Measurements from ENCODE around the gene SERPINE1.
"Not testable (repeated sequence)": the region's sequence is repeated elsewhere in the genome, so short reads cannot be mapped to it uniquely, and the experiment has no call there.

The SERPINE1 gene

DNA sequence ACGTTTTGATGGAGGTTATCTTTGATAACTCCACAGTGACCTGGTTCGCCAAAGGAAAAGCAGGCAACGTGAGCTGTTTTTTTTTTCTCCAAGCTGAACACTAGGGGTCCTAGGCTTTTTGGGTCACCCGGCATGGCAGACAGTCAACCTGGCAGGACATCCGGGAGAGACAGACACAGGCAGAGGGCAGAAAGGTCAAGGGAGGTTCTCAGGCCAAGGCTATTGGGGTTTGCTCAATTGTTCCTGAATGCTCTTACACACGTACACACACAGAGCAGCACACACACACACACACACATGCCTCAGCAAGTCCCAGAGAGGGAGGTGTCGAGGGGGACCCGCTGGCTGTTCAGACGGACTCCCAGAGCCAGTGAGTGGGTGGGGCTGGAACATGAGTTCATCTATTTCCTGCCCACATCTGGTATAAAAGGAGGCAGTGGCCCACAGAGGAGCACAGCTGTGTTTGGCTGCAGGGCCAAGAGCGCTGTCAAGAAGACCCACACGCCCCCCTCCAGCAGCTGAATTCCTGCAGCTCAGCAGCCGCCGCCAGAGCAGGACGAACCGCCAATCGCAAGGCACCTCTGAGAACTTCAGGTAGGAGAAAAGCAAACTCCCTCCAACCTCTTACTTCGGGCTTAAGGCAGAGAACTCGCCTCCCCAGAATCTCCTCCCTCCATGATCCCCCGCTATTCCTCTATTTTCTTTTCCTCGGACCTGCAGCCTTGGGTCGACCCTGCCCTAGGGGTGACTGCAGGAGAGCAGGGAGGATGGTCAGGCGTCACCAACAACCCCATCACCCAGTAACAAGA lies at the start of gene SERPINE1:
SERPINE1 (plus strand) TSS at position 454 of the 809 bp plus-strand sequence. CDS start 1,290 bp downstream, outside the sequence.
- peak; percentile 47 for DNase-seq

DNA sequence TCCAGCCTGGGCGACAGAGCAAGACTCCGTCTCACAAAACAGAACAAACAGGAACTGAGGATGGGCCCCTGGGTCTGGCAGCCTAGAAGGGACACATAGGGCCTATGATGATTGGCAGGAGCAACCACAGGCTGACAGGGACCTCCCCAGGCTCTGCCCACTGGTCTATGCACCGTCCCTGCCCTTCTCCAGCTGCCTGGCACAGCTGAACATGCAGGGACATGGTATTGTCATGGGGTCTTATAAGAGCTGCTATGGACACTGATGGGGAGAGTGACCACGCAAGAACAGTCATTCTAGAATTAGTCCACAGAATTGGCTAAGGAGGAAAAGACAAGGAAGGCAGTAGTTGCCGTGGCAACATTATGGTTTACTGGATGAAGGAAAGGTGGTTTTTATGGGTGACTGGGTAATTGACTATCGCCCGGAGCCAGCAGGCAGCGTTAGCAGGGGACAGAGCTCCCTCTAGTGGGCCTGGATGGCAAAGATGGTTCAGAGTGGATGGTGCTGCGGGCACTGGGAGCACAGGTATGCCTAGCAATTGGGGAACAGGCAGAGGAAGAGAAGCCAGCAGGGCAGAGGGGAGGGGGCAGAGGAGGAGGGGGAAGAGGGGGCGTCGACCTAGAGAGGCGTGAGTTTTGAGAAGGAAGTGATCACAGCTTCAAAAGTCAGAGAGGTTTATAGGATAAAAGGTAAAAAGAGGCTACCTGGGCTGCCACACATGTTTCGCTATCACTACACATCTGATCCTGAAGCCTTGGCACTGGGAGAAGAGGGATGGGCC lies 49.4 kb upstream of the SERPINE1 start:
- DNase-seq = peak; percentile 52

DNA sequence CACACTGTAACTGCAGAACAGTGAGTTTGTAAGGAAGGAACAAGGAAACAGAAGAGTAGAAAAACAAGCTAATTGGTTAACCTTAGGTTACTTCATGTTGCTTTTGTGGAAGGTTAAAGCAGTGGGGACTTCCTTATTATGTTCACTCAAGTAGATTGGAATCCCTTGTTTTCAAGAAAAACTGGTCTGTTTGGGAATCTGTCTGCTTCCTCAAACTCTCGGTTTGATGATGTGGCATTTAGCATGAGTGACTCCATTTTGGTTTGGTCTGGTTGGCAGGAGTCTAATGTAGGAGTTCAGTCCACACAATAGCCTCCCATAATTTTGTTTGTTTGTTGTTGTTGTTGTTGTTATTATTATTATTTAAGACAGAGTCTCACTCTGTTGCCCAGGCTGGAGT lies 45.5 kb upstream of the SERPINE1 start:
- DNase-seq = no peak

DNA sequence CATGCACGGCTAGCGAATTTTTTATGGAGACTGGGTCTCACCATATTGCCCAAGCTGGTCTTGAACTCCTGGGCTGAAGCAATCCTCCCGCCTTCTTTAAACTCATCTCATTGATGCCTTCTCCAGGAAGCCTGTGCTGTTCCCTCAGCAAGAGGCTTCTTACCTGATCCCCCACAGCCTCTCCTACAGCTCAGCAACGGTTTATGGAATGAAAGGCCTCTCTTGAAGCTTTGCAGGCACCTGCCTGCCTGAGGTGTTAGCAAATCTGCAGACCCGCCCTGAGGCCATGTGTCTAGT lies 42.1 kb upstream of the SERPINE1 start:
- DNase-seq = no peak

DNA sequence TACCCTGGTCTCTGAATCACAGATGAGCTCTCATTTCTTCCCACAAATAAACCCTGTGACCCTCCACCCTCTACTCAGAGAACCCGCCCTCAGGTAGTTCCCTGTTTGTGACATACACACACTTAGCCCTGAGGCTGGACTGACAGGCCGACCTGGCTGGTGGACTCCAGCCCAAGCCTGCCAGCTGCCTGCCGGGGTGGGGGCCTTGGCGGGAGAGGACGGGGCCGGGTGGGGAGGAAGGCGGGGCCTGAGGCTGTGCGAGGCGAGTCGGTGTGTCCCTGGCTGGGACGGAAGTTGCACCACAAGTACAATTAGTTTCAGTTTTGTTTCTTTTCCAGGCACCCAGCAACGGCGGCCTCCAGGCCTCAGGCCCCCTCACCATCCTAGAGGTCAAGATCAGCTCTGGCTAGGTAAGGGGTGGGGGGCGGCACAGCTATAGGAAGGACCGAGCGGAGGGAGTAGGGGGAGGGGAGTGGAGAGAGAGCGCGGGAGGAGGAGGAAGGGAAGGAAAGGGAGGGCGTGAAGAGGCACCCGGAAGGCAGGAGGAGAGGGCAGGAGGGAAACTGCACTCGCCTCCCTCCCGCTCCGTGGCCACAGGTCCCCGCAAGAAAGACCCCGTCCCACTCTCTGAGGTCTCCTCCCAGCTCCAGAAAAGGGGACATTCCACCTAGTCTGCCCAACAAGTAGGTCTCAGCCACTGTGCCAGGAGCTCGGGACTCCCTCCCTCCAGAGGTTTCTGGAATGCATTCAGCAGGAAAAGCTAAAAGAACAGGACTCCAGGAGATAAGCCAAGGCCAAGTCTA lies 41.5 kb upstream of the SERPINE1 start, which contains the start of gene TRIM56:
TRIM56 (plus strand) TSS at position 320 of the 803 bp plus-strand sequence. CDS start 1,832 bp downstream, outside the sequence.
- peak; percentile 83 for DNase-seq

DNA sequence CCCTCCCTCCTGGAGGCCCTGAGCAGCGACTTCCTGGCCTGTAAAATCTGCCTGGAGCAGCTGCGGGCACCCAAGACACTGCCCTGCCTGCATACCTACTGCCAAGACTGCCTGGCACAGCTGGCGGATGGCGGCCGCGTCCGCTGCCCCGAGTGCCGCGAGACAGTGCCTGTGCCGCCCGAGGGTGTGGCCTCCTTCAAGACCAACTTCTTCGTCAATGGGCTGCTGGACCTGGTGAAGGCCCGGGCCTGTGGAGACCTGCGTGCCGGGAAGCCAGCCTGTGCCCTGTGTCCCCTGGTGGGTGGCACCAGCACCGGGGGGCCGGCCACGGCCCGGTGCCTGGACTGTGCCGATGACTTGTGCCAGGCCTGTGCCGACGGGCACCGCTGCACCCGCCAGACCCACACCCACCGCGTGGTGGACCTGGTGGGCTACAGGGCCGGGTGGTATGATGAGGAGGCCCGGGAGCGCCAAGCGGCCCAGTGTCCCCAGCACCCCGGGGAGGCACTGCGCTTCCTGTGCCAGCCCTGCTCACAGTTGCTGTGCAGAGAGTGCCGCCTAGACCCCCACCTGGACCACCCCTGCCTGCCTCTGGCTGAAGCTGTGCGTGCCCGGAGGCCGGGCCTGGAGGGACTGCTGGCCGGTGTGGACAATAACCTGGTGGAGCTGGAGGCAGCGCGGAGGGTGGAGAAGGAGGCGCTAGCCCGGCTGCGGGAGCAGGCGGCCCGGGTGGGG lies 39.4 kb upstream of the SERPINE1 start:
- no peak for DNase-seq

DNA sequence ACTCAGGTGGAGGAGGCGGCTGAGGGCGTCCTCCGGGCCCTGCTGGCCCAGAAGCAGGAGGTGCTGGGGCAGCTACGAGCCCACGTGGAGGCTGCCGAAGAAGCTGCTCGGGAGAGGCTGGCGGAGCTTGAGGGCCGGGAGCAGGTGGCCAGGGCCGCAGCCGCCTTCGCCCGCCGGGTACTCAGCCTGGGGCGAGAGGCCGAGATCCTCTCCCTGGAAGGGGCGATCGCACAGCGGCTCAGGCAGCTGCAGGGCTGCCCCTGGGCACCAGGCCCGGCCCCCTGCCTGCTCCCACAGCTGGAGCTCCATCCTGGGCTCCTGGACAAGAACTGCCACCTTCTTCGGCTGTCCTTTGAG lies 38.9 kb upstream of the SERPINE1 start:
- DNase-seq = no peak

DNA sequence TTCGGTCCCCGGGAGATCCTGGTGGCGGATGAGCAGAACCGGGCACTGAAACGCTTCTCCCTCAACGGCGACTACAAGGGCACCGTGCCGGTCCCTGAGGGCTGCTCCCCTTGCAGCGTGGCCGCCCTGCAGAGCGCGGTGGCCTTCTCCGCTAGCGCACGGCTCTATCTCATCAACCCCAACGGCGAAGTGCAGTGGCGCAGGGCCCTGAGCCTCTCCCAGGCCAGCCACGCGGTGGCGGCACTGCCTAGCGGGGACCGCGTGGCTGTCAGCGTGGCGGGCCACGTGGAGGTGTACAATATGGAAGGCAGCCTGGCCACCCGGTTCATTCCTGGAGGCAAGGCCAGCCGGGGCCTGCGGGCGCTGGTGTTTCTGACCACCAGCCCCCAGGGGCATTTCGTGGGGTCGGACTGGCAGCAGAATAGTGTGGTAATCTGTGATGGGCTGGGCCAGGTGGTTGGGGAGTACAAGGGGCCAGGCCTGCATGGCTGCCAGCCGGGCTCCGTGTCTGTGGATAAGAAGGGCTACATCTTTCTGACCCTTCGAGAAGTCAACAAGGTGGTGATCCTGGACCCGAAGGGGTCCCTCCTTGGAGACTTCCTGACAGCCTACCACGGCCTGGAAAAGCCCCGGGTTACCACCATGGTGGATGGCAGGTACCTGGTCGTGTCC lies 37.9 kb upstream of the SERPINE1 start:
- no peak for DNase-seq

DNA sequence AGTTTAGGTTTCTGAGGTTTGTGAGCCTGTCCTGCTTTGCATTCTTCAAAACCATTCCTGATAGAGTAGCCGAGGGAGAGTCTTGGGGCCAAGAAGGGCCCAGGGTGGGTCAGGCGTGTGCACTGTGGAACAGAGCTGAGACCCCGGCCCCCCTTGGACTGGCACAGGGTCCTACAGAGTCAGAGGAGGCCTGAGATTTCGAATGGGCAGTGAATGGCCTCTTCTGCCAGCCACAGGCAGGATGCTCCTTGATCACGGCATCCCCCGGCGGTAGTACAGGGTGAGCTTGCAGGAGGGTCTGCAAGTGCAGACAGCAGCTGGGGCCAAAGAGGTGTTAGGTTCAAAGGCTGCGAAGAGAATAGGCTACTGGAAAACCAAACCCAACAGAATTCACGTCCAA lies 37.0 kb upstream of the SERPINE1 start:
- DNase-seq = no peak

DNA sequence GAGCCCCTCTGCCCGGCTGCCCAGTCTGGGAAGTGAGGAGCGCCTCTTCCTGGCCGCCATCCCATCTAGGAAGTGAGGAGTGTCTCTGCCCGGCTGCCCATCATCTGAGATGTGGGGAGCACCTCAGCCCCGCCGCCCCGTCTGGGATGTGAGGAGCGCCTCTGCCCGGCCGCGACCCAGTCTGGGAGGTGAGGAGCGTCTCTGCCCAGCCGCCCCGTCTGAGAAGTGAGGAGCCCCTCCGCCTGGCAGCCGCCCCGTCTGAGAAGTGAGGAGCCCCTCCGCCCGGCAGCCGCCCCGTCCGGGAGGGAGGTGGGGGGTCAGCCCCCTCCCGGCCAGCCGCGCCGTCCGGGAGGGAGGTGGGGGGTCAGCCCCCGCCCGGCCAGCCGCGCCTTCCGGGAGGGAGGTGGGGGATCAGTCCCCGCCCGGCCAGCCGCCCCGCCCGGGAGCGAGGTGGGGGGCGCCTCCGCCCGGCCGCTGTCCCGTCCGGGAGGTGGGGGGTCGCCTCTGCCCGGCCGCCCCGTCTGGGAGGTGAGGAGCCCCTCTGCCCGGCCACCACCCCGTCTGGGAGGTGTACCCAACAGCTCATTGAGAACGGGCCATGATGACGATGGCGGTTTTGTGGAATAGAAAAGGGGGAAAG lies 34.5 kb upstream of the SERPINE1 start:
- DNase-seq = not testable (repeated sequence)

DNA sequence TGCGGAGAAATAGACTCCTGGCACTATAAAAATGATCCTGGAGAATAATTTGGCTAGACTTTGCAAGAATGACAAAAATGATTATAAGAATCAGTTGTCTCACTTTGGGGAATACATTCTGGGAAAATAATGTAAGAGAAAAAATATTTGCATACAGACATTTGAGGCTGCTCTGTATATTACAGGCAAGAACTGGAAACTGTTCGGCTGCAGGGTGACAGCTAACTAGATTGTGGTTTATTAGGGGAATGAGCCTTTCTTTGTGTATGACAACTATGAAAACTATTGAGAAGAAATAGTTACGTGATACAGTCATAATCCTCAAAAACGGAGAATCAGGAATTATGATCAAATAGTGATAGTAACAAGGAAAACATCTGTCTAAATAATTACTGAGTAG lies 33.0 kb upstream of the SERPINE1 start:
- no peak for DNase-seq

DNA sequence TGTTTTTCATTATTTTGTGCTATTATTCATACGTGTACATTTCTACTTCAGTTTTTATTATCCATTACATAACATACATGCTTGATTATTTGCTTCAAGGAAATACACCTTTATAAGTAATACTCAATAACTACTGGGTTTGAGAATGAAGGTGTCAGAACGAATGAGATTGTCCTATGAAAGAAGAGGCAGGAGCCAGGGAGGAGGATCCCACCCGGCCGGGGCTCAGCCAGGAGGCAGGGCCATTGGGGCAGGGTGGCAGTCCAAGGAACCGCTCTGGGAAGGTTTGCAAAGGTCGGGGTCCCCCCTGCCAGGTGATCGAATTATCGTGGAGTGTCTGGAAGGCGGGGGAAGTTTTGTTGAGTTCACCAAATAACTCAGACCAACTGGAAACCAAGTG lies 32.5 kb upstream of the SERPINE1 start:
- DNase-seq = no peak

DNA sequence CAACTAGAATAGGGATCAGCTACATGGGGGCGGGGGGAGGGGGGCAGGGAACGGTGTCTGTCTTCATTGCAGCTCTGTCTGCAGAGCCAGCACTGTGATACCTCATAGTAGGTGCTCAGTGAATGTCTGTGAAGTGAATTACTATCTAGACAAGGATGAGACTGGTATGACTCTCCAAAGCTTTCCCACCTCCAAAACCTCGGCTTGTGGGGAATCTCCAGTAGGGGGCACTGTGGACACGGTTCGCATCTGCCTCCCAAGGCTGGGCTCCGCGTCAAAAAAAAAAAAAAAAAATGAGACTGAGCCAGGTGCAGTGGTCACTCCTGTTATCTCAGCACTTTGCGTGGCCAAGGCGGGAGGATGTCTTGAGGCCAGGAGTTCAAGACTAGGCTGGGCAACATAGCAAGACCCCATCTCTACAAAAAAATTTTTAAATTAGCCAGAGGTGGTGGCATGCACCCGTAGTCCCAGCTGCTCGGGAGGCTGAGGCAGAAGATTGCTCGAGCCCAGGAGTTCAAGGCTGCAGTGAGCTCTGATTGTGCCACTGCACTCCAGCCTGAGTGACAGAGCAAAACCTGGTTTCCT lies 32.0 kb upstream of the SERPINE1 start:
- DNase-seq = no peak

DNA sequence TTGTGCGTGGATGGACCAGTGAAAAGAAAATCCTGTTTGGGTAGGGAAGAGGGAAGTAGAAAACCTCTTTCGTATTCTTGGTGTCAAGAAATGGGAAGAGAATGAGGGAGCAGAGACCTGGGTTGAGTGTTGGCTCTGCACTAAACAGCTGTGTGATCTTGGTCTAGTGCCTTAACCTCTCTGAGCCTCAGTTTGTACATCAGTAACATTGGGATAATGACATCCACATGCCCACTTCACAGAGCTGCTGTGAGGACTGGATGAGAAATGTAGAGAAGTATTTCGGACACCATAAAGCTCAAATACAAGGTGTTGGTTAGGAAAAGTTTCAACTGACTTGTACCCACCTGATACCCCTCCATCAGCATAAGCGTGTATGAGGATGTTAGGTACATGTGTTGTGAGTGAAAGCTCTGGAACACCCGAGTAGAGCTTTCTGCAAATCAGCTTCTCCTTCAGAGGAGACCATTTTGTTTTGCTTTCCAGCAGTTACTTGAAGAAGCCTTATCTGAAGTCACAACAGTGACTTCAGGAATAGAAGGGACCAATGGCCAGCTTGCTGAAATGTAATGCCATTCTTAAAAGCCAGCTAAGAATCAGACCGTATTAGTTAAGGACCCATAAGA lies 30.5 kb upstream of the SERPINE1 start:
- DNase-seq = no peak

DNA sequence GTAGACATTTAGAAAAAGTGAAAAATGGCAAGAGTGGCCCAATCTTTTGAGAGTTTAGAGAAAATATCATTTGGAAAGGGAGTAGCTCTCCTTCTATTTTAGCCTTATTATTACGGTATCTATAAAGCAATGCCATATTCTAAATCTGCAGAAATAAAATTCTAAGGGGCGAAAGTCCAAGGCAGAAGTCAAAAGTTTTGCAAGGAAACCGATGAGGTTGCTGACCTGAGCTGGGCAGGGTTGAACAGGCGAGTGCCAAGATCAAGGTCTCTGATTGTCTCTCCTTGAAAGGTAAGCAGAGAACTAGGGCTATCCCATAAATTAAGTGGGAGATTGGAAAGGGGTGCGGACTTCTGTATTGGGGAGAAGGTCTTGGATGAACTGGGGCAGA lies 30.0 kb upstream of the SERPINE1 start:
- no peak for DNase-seq

DNA sequence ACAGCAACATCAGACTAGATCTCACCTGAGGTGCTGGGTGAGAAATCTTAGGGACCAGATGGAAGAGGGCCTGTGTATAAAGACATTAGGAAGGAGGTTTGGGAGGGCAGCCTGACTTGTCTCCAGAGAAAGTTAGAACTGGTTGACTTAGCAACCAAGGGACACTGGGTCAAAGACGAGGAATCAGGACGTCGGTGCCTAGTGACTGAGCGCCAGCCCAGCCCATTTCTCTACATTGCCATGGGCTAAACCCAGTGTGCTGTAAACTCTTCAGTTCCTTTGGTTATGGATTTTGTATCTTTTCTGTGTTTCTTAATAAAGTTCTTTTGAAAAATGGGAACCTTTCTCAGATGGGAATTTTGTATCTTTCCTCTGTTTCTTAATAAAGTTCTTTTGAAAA lies 29.3 kb upstream of the SERPINE1 start:
- no peak for DNase-seq

DNA sequence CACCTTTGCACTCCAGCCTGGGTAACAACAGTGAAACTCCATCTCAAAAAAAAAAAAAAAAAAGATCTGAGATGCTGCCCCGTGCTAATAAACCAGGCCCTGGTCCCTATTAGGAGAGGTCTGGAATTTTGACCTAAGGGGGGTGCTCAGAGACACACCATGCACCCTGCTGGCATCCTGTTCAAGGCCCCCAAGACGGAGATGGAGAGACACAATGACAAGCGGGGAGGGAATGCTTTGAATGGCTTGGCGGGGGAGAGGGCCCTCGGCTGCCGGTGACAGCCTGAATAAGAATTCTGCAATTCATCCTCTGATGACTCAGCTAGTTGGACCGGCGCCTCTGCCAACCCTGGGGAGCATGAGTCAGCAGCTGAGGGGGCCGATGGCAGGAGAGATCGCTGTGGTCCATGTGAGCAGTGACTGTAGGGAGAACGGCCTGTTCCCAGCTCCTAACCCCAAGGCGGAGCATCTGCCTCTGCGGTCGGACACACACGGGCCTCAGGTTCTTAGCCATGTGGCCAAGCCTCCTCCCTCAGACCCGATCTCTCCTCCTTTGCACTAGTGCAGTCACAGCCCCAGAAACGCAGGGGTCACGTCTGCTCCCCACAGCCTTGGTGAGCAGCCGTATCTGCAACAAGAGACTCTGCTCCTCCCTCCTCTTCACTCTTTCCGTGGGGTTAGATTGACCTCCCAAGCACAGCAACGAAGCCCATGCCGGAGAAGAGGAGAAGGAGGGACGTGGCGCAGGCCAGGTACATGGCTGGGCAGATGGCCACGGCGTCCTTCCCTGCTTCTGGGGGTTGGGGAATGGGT lies 26.7 kb upstream of the SERPINE1 start:
- peak; percentile 13 for DNase-seq

DNA sequence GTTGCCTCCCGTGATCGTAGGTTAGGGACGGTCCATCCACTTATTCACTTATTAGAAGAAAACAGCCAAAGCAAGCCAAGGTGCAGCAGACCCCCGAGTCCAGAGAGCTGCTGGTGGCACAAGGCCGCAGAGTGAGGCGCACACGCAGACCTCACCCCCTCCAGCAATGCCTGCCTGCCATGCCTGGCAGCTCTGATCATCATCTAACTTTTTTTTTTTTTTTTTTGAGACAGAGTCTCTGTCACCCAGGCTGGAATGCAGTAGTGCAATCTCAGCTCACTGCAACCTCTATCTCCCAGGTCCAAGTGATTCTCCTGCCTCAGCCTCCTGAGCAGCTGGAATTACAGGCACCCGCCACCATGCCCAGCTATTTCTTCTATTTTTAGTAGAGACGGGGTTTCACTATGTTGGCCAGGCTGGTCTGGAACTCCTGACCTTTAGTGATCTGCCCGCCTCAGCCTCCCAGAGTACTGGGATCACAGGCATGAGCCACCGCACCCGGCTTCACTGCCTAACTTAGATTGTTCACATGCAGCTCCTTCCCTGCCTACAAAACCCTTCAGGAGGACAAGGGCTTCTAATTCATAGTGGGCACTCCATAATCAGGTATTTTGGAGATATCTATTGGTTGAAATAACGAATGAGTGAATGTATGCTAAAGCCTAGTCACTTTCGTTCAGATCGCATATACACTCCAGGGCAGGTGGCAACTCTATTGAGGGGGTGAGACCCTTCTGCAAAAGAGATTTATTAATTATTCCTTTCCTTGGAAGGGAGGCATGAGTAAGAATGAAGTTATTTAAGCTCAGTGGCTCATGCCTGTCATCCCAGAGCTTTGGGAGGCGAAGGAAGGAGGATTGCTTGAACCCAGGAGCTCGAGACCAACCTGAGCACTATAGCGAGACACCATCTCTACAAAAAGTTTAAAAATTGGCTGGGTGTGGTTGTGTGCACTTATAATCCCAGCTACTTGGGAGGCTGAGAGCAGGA lies 25.8 kb upstream of the SERPINE1 start:
- DNase-seq = no peak

DNA sequence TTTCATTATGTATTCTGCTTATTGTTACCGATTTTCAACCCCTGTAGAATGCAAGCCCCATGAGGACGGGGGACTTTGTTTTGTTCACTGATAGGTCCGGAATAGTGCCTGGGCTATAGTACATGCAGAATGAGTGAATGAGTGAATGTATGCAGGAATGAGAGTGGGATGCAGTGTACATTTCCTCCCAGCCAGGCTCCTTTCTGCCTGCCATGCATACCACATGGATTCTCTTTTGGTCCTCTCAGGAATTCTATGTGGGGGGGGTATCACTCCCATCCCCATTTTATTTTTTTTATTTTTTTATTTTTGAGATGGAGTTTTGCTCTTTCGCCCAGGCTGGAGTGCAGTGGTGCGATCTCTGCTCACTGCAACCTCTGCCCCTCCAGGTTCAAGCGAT lies 24.9 kb upstream of the SERPINE1 start:
- DNase-seq = no peak
